Smooth muscle cell (in vitro differentiated cells): ENCODE data around the gene ACACA. TPM values are rescaled to one million over a fixed set of nuclear protein-coding genes. Genes with fewer than 3 reads are reported as not detected.

Experiments used
- DNase-seq: peaks from one replicate; lab custom pipeline; 2025; ENCODE audit not compliant: unreplicated experiment; lab: John Stamatoyannopoulos, UW
- H2AFZ ChIP-seq: fragments of 200-600 bp; sonication (generic); 2 replicates; pipeline ENCODE4 v1.6.0; 2016; ENCODE audit warnings: antibody characterized with exemption, low read depth, mild to moderate bottlenecking
- H3F3A ChIP-seq: fragments of 200-600 bp; sonication (generic); 2 replicates; pipeline ENCODE4 v1.6.0; 2017; ENCODE audit warnings: antibody characterized with exemption, low read depth
- H3K27ac ChIP-seq: fragments of 200-600 bp; sonication (generic); 2 replicates; pipeline ENCODE4 v1.5.1; 2016; ENCODE audit warnings: low read depth, mild to moderate bottlenecking
- H3K27me3 ChIP-seq: fragments of 200-600 bp; sonication (generic); 2 replicates; pipeline ENCODE4 v1.6.1; 2016; ENCODE audit warnings: low read depth, mild to moderate bottlenecking
- H3K36me3 ChIP-seq: fragments of 200-600 bp; sonication (generic); 2 replicates; pipeline ENCODE4 v1.5.1; 2016; ENCODE audit warnings: low read depth
- H3K4me1 ChIP-seq: fragments of 200-600 bp; sonication (generic); 2 replicates; pipeline ENCODE4 v1.5.1; 2016; ENCODE audit warnings: low read depth
- H3K4me2 ChIP-seq: fragments of 200-600 bp; sonication (generic); 2 replicates; pipeline ENCODE4 v1.6.0; 2016; ENCODE audit warnings: mild to moderate bottlenecking
- H3K4me3 ChIP-seq: fragments of 200-600 bp; sonication (generic); 2 replicates; pipeline ENCODE4 v1.5.1; 2016; ENCODE audit warnings: mild to moderate bottlenecking
- H3K79me2 ChIP-seq: fragments of 200-600 bp; sonication (generic); 2 replicates; pipeline ENCODE4 v1.6.0; 2016; ENCODE audit warnings: low read depth, mild to moderate bottlenecking
- H3K9ac ChIP-seq: fragments of 200-600 bp; sonication (generic); 2 replicates; pipeline ENCODE4 v1.6.0; 2016; ENCODE audit warnings: low read depth
- H3K9me3 ChIP-seq: fragments of 200-600 bp; sonication (generic); replicated peaks from 2 replicates; pipeline ENCODE4 v1.5.1; 2016; ENCODE audit warnings: low read depth
- H4K20me1 ChIP-seq: fragments of 200-600 bp; sonication (generic); 2 replicates; pipeline ENCODE4 v1.6.0; 2016; ENCODE audit warnings: low read depth
- WGBS: methylation state at CpG from one replicate; pipeline ENCODE4 v1.1.7; 2016; ENCODE audit warnings: low lambda C conversion rate; 5-methylcytosine and 5-hydroxymethylcytosine counted together
- polyA plus RNA-seq: library from polyadenylated mRNA; unstranded; fragments of >200 nt; fragmentation: Nextera tagmentation; extraction: Ambion mirVana; gene quantifications from 2 replicates; pipeline ENCODE4 v1.2.1, GENCODE V29; 2016
- total RNA-seq: library from RNA; depleted of rRNA; stranded (reverse); fragments of >200 nt; gene quantifications from 2 replicates; pipeline ENCODE4 v1.2.3, GENCODE V29; 2014
- TF ChIP-seq, protein P1 (sequence below): fragments of 200-600 bp; sonication (generic); IDR thresholded peaks from 2 replicates; pipeline ENCODE4 v1.5.1; 2017; ENCODE audit warnings: borderline replicate concordance, mild to moderate bottlenecking, antibody characterized with exemption; ENCODE audit not compliant: insufficient read depth, poor library complexity, severe bottlenecking

The ACACA gene
- total and polyA plus RNA-seq, 2 experiments from 2014 or later = 16.4 to 33.9 TPM

- Histone ChIP-seq H3K4me3 (no peak overlapping the region), H4K20me1 (peaks cover 23% of the 10 kb centered on the region), H3K9me3 (no peaks in the 10 kb centered on the region), H3K36me3 (no peaks in the 10 kb centered on the region), H3K27ac (no peak overlapping the region), H3K27me3 (no peaks in the 10 kb centered on the region), H3K4me2 (no peak overlapping the region), H3K4me1 (no peaks in the 10 kb centered on the region), H2AFZ (no peak overlapping the region), H3K79me2 (peaks cover 50% of the 10 kb centered on the region), H3K9ac (no peak overlapping the region), H3F3A (no peaks in the 10 kb centered on the region)
- DNase-seq = no peak
- TF ChIP-seq, protein P1, sequence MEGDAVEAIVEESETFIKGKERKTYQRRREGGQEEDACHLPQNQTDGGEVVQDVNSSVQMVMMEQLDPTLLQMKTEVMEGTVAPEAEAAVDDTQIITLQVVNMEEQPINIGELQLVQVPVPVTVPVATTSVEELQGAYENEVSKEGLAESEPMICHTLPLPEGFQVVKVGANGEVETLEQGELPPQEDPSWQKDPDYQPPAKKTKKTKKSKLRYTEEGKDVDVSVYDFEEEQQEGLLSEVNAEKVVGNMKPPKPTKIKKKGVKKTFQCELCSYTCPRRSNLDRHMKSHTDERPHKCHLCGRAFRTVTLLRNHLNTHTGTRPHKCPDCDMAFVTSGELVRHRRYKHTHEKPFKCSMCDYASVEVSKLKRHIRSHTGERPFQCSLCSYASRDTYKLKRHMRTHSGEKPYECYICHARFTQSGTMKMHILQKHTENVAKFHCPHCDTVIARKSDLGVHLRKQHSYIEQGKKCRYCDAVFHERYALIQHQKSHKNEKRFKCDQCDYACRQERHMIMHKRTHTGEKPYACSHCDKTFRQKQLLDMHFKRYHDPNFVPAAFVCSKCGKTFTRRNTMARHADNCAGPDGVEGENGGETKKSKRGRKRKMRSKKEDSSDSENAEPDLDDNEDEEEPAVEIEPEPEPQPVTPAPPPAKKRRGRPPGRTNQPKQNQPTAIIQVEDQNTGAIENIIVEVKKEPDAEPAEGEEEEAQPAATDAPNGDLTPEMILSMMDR = no peak
- 96% methylated on average over 9 of the region's 9 CpGs for WGBS
These were observed 114.1 kb downstream of the ACACA start for GRCh38 chr17:37292429-37293139.

DNA sequence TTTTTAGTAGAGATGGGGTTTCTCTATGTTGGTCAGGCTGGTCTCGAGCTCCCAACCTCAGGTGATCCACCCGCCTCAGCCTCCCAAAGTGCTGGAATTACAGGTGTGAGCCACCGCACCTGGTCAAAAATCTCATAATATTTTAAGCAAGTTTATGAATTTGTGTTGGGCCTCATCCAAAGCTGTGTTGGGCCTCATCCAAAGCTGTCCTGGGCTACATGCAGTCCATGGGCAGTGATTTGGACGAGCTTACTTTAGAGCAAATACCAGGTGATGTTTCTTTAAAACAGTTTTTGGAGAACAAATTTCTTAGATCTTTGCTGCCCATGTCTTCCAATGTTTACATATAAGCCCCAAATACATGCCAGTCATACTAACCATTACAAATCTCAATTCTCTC lies 115.3 kb downstream of the ACACA start:
- Histone ChIP-seq H3F3A (no peaks in the 10 kb centered on the region), H3K27ac (no peak overlapping the region), H3K27me3 (no peaks in the 10 kb centered on the region), H3K36me3 (no peaks in the 10 kb centered on the region), H4K20me1 (peaks cover 31% of the 10 kb centered on the region), H3K4me1 (no peaks in the 10 kb centered on the region), H3K4me2 (no peak overlapping the region), H3K9ac (no peak overlapping the region), H3K9me3 (no peaks in the 10 kb centered on the region), H3K4me3 (no peak overlapping the region), H3K79me2 (peaks cover 43% of the 10 kb centered on the region), H2AFZ (no peak overlapping the region)
- WGBS = 97% methylated on average over 4 of the region's 4 CpGs
- TF ChIP-seq, protein P1 = no peak
- no peak for DNase-seq

GRCh38 chr17:37286430-37286829 lies 120.2 kb downstream of the ACACA start:
- no peaks in the 10 kb centered on the region for H3K27me3 ChIP-seq
- 75% methylated on average over 1 of the region's 1 CpG for WGBS
- DNase-seq = no peak

More at GRCh38 chr17:37286430-37286829, 120.2 kb downstream of the ACACA start:
- peaks cover 18% of the 10 kb centered on the region for H3K79me2 ChIP-seq
- no peak overlapping the region for H3K27ac ChIP-seq
- no peaks in the 10 kb centered on the region for H3K9me3 ChIP-seq
- TF ChIP-seq, protein P1 = no peak
- no peaks in the 10 kb centered on the region for H3F3A ChIP-seq
- no peak overlapping the region for H3K9ac ChIP-seq
- no peak overlapping the region for H3K4me2 ChIP-seq
- H3K4me1 ChIP-seq = no peaks in the 10 kb centered on the region
- no peaks in the 10 kb centered on the region for H3K36me3 ChIP-seq
- no peak overlapping the region for H3K4me3 ChIP-seq
- no peak overlapping the region for H2AFZ ChIP-seq
- peaks cover 24% of the 10 kb centered on the region for H4K20me1 ChIP-seq
